ENCODE data around the gene CAVIN2.

DNA sequence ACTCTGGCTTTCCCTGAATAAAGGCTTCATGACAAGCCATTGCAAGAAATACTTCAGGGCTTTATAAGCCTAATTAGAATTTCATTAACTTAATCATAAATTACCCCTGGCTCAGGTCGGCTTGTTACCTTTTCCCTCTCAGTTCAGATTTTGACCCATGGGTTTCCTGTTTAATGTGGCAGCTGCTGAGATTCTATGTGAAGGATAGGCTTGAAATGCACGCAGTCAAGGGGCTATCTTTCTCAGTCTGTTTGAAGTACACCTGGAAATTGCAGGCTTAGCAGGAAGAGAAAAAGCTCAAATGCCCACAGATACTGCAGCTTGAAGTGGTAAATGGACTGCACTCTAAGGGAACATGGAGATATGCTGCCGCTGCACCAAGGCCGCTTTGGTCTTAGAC, 49.4 kb downstream of the CAVIN2 start:
- no peak for TF ChIP-seq POLR2AphosphoS5 (IDR thresholded peaks at IDR 0.05)
- TF ChIP-seq, protein P1, sequence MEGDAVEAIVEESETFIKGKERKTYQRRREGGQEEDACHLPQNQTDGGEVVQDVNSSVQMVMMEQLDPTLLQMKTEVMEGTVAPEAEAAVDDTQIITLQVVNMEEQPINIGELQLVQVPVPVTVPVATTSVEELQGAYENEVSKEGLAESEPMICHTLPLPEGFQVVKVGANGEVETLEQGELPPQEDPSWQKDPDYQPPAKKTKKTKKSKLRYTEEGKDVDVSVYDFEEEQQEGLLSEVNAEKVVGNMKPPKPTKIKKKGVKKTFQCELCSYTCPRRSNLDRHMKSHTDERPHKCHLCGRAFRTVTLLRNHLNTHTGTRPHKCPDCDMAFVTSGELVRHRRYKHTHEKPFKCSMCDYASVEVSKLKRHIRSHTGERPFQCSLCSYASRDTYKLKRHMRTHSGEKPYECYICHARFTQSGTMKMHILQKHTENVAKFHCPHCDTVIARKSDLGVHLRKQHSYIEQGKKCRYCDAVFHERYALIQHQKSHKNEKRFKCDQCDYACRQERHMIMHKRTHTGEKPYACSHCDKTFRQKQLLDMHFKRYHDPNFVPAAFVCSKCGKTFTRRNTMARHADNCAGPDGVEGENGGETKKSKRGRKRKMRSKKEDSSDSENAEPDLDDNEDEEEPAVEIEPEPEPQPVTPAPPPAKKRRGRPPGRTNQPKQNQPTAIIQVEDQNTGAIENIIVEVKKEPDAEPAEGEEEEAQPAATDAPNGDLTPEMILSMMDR (IDR thresholded peaks at IDR 0.05 in 8 of 11, conservative IDR thresholded peaks at IDR 0.05 in 3 of 11) = no peak

Data from spleen (tissue), 7 donors.